Measurements from ENCODE around the gene DNAJA2.
"Not testable (repeated sequence)": the region's sequence is repeated elsewhere in the genome, so short reads cannot be mapped to it uniquely, and the experiment has no call there.

The DNAJA2 gene

DNA sequence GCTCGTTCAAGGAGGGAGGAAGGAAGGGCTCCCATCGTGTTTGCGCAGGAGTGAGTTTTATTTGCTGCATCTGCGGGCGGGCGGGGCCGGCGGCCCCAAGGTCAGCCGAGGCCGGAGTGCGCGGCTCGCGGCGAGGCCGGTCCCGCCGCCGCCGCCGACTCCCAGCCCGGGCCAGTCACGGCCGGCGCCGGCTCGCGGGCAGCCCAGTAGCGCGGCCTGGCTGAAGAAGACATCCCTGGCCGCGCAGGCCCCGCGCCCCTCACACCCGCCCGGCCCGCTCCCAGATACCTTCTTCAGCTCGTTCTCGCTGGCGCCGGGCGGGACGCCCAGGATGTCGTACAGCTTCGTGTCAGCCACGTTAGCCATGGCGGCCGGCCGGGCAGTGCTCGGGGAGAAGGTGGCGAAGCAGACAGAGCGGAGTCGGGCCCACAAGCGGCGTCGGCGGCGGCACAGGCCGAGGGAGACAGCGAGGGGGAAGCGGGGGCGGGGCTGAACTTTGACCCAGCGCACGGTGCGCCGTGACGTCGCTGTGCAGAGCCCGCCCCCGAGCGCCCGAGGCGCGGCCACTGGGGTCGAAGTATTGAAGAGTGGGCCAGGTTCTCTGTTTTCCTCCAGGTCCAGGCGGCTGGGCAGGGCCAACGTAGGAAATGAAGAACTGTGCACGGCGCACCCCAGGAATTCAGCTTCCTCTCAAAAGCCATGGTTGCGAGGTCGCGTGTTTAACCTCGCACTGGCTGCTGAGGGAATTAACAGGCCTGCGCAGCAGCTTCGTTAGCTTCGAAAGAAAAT lies at the start of gene DNAJA2:
Gene DNAJA2, minus strand, starts transcription at position 468 of the 789 bp plus-strand sequence. Its CDS starts 102 bp downstream, at position 366.
- DNase-seq (ENCODE audit: low read depth, low spot score): peak; percentile 81

DNA sequence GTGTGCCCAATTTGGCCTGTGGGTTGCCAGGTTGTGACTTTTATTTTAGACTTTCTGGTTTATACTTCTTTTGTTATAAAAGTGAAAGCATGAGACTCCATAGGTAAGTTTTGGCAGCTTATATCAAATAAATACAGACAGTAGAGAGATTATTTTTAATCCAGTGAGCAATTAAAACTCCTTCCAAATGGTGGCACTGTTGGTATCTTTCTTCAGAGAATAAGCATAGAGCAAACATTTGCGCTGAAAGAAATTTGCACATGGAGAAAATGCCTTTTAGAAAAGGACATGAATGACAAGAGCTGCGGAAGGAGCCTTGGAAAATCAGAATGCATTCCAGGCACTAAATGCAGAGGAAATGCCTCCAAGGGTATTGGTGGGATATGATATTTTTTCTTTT lies 46.1 kb upstream of the DNAJA2 start:
- no peak for DNase-seq (ENCODE audit: low read depth, low spot score)

DNA sequence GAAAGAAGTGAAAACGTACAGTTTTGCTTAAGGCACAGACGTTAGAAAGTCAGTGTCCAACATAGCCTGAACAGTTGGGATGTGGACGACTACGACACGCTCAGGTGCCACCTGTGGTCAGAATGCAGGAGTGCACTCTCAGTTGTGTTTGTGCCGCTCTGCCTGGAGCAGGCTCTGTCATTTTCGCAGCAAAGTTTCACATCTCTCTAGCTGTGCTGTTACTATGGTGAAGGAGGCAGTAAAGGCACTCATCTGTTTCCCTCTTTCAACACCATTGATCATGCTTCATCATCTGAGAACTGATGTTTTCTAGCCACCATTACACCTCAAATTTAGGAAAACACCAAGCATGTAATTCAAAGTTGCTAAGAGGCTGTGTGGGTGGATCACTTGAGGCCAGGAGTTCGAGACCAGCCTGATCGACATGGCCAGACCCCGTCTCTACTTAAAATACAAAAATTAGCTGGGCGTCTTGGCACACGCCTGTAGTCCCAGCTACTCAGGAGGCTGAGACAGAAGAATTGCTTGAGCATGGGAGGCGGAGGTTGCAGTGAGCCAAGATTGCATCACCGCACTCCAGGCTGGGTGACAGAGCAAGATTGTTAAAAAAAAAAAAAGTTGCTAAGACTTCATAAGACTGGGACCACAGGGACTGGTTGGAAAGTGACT lies 44.9 kb upstream of the DNAJA2 start:
- DNase-seq (ENCODE audit: low read depth, low spot score): no peak

DNA sequence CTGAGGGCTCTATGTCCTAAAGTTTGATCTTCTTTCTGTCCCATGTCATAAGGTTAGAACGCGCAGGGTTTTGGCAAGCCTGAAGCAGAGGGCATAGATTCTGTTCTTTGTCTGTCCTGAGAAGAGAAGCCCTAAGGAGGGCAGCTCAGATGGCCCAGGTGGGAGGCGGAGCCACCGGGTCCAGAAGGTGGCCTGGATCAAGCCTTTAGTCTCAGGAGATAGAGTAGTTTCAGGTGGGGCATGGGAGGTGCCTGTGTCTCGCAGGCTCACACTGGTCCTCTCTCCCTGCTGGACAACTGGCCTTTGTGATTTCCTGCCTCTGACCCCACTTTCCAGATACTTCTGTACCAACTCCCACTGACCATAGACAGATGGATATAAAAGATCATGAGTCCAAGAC lies 44.2 kb upstream of the DNAJA2 start:
- DNase-seq (ENCODE audit: low read depth, low spot score): no peak

DNA sequence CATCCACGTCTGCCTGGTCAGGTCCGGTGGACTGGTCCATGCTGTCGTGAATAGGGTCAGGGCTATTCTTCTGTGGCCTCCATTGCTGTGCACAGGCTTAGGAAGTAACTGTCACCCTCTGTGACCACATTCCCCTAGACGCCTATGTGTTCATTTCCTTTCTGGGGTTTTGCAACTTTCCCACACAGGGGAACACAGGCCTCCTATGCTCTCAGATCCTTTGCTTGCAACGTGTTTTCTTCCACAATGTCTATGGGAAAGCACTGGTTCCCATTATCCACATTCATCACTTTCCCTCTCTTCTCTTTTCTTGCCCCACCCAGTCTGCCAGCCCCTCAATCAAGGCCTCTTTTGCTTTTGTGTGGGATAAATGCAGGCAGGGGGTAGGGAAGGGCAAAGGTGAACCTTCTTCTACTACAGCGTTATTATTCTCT lies 43.2 kb upstream of the DNAJA2 start:
- DNase-seq (ENCODE audit: low read depth, low spot score): no peak

DNA sequence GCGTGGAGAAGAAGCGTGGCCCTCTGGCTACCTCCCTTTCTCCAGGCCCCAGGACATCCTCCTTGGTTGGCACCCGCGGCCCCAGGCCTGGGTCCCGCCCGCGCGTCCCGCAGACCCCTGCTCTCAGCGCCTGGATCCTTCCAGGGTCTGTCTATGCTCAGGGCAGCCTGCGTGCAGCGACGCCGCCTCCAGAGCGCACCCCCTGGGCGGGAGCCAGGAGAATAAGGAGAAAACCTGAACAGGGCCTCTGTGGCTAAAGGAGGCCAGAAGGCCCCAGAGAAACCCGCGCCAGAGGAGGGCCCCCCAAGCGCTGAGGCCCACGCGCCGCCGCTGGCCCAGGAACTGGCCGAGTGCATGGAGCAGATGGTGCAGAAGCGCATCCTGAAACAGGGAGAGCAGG lies 40.4 kb upstream of the DNAJA2 start:
- no peak for DNase-seq (ENCODE audit: low read depth, low spot score)

DNA sequence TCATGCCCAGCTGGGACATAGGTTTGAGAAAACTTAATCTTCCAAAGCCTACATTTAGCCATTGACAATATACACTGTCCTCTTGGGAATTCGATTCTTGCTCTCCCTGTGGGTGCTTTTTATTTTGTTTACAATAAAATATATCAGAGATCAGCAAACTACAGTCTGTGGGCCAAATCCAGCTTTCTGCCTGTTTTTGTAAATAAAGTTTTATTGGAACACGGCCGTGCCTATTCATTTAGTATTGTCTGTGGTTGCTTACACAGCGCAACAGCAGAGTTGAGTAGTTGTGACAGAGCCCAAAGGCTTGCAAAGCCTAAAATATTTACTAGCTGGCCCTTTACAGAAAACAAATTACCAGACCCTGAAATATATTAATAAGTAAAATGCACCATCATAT lies 39.7 kb upstream of the DNAJA2 start:
- no peak for DNase-seq (ENCODE audit: low read depth, low spot score)

DNA sequence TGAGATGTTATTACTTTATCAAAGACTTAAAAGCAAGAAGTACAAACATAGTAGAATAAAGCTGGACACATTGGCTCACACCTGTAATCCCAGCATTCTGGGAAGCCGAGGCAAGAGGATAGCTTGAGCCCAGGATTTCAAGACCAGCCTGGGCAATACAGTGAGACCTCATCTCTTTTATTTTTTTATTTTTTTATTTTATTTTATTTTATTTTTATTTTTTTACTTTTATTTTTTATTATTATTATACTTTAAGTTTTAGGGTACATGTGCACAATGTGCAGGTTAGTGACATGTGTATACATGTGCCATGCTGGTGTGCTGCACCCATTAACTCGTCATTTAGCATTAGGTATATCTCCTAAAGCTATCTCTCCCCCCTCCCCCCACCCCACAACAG lies 37.3 kb upstream of the DNAJA2 start:
- DNase-seq (ENCODE audit: low read depth, low spot score): not testable (repeated sequence)

DNA sequence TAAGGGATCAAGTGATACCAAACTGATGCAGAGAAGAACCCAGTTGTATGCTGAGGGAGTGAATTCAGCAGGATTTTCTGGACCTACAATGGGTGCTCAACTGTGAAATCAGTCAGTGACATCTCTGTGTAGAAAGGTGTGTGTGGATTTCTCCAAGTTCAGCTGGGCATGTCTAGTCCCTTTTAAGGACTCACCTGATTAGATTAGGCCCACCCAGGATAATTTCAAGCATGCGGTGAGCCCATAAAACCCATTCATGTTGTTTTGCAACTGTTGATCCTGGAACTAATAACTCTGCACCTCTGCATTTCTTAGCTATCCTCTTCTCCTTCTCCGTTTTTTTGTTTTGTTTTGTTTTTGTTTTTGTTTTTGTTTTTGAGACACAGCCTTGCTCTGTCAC lies 35.1 kb upstream of the DNAJA2 start:
- DNase-seq (ENCODE audit: low read depth, low spot score): no peak

DNA sequence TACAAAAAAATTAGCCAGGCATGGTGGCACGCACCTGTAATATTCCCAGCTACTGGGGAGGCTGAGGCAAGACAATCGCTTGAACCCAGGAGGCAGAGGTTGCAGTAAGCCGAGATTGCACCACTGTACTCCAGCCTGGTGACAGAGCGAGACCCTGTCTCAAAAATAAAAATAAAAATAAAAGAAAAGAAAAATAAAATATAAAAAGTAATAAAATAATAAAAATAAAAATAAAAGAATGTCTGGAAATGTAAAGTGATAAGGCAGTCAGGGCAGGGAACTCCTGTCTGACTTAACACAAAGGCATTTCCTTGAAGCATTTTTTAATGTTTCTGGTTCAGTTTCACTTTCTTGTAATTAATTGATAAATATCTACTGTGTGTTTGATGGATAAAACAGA lies 34.7 kb upstream of the DNAJA2 start:
- DNase-seq (ENCODE audit: low read depth, low spot score): no peak

DNA sequence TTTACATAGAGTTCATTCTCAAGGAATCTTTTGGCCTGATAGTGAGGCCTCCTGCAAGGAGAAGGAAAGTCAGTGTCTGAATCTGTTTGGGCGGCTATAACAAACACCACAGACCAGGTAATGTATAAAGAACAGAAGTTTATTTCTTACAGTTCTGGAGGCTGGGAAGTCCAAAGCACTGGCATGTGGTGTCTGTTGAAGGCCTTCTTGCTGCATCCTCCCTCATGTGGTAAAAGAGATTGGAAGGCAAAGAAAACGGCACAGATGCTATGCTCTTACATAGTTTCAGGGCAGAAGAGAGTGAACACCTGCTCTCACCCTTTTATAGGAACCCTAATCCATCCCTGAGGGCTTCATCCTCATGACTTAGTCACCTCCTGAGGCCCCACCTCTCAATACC lies 31.2 kb upstream of the DNAJA2 start:
- DNase-seq (ENCODE audit: low read depth, low spot score): no peak

DNA sequence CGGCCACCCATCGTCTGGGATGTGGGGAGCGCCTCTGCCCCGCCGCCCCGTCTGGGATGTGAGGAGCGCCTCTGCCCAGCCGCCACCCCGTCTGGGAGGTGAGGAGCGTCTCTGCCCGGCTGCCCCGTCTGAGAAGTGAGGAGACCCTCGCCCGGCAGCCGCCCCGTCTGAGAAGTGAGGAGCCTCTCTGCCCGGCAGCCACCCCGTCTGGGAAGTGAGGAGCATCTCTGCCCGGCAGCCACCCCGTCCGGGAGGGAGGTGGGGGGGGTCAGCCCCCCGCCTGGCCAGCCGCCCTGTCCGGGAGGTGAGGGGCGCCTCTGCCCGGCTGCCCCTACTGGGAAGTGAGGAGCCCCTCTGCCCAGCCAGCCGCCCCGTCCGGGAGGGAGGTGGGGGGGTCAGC lies 26.6 kb upstream of the DNAJA2 start:
- DNase-seq (ENCODE audit: low read depth, low spot score): not testable (repeated sequence)

DNA sequence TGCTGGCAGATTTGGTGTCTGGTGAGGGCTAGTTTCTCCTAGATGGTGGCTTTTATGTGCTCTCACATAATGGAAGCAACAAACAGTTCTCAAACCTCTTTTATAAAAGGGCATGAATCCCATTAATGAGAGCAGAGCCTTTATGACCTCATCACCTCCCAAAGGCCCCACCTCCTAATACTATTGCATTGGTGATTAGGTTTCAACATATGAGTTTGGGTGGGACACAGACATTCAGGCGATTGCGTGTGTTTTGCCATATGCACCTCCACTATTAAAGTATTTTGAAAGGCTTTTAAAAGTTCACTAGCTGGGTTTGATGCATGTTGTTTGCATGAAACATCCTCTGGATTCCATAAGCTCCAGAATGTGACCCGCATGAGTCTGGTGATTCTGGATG lies 24.4 kb upstream of the DNAJA2 start:
- DNase-seq (ENCODE audit: low read depth, low spot score): no peak

DNA sequence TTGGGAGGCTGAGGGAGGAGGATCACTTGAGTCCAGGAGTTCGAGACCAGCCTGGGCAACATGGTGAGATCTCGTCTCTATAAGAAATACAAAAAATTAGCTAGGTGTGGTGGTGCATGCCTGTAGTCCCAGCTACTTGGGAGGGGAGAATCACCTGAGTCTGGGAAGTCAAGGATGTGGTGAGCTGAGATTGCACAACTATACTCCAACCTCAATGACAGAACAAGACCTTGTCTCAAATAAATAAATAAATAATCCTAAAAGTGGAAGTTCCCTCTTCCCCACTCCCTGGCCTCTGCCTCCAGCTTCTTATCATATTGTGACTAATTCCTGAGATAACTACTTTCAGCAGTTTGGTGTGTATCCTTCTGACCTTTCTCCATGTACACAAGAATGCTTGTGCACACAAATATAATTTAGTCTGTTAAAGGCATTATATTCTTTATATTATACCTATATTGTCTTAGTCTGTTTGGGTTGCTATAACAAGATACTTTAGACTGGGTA lies 23.5 kb upstream of the DNAJA2 start:
- DNase-seq (ENCODE audit: low read depth, low spot score): no peak

DNA sequence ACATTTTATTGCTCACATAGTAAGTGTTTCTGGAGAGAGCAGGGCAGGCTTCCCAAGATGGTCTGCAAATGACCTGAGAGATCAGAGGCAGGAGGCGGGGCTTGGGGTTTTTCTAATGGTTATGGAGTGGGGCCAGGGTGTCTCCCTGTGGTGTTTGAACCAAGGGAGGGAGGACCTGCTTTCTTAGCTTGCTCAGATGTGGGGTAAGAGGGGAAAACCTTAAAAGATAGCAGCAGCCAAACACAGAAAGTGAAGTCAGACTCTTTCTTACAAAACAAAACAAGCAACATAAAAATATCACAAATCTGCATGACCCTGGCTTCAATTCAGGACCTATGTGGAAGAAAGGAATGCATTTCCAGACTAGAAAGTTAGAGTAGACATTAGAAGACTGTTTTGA lies 22.9 kb upstream of the DNAJA2 start:
- no peak for DNase-seq (ENCODE audit: low read depth, low spot score)

DNA sequence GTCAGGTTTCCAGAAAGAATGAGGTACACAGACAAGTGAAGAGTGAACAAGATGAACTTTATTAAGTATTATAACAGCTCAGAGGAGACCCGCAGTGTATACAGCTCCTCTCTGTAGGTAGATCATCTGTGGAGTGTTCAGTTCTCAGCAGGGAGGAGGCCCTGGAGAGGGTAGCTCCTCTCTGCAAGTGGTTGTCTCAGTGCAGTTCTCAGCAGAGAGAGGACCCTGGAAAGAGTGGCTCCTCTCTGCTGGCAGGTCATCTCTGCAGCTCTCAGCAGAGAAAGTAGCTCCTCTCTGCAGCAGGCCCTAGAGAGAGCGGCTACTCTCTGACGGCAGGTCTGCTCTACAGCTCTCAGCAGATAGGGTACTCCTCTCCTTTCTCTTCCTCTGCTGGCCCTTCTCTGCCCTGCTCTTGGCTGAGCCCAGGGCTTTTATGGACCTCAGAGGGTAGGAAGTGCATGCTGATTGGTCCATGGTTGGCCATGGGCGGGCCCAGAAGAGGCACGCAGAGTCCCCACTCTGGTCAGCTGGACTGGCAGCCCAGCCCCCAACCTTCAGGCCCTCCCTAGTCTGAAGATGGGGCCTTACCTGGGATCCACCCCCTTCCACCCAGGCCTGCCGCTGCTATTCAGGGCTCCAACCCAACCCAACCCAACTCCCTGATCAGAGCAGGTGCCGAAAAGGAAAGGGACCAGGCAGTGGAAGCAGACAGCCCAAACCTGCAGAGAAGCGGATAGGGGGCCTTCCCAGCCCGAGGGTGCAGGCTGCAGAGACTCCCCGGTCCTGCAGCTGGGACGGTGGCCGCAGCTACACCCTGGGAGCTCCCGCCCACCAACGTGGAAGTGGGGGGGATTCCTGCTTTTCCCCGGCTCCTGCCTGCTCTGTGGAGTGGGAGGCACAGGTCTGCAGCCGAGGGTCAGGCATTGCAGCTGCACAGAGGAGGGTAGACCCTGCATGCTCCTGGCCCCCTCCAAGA lies 18.5 kb upstream of the DNAJA2 start:
- no peak for DNase-seq (ENCODE audit: low read depth, low spot score)

DNA sequence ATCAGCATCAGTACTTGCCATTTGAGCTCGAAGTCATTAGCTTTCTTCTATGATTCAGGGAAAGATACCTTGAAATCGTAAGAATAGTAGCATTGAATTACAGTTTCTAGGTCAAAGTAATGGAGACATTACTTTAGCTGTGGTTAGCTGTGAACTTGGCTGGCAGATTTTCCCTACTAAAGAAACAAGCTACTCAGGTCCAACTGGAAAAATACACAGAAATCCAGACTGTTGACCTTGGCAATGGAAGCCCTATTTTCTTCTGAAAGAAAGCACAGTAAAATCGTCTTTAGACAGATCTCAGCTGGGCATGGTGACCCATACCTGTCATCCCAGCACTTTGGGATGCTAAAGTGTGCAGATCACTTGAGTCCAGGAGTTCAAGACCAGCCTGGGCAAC lies 13.4 kb upstream of the DNAJA2 start:
- DNase-seq (ENCODE audit: low read depth, low spot score): no peak

DNA sequence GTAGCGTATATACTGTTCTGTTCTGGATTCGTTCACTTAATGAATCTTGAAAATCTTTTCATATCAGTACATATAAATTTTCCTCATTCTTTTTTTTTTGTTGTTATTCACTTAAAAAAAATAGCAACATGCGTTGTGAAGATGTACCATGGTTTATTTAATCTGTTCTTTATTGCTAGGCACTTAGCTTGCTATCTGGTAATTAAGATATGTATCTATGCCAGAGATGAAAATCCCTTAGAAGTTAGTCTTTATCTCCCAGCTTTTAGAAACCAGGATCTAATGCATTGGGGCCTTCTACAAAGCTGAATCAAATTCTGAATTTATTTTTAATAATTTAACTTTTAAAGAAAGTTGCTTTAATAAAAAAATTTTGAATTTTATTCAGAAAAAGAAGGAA lies 13.0 kb upstream of the DNAJA2 start:
- no peak for DNase-seq (ENCODE audit: low read depth, low spot score)

DNA sequence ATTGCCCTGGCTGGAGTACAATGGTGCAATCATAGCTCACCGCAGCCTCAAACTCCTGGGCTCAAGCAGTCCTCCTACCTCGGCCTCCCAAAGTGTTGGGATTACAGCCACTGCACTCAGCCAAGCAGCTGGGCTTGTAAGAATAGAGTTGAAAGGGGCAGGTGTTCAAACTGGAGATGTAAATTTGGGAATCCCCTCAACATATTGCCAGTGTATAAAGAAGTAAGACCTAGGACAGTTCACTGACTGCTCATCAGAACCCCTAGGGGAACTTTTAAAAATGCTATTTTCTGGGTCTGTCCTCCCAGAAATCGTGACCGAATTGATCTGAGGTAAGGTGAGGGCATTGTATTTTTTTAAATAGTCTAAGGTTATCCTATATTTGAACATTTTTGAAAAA lies 8.9 kb upstream of the DNAJA2 start:
- DNase-seq (ENCODE audit: low read depth, low spot score): no peak

DNA sequence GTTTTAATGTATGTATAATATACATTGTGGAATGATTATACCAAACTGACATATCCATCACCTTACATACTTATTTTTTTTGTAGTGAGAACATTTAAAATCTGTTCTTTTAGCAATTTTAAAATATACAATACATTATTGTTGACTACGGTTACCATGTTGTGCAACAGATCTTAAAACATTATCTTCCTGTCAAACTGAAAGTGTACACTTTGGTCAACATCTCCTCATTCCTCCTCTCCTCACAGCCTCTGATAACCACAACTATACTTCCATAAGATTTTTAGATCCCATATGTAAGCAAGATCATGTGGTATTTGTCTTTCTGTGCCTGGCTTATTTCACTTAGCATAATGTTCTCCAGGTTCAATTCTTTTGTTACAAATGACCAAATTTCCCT lies 7.5 kb upstream of the DNAJA2 start:
- DNase-seq (ENCODE audit: low read depth, low spot score): no peak

DNA sequence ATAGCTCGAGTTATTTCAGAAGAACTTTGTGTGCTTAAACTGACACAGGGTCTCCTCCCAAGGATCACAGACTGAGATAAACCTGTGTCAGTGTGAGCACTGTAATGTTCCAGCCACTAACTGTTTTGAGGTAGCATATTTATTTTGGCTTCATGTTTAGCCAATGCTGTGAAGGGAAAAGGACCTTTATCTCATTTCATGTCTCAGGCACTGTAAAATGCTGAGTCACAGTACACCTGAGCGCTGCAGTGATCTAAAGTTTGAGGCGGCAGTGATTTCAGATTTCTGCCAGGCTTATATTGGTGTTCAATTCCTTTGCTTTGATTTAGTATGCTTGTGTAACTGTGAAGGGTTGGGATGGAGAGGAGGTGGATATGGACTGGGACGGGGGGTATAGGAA lies 3.1 kb upstream of the DNAJA2 start:
- no peak for DNase-seq (ENCODE audit: low read depth, low spot score)

DNA sequence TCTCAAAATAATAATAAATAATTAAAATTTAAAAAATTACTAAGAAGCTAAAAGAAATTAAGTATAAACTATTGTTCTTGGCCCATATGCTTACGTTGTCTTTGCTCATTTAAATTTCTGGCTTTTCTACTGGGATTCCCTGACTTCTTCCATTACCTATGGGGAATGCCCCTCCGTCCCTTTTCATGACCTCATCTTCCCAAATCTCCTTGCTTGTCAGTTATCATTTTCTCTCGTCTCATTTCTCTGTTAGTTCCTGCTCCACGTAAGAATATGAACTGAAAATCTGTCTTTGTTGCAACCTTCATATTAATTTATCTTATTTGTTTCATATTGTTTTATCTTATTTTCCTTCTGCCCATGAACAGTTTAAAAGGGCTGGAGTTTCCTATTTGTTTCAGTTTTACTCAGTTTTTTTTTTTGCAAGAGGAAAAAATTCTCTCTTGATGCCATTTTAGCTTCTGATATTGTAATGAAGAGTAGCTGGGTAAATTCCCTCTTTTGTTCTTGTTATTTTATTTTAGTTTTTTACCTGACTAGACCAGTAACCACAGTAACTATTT lies 2.5 kb upstream of the DNAJA2 start:
- no peak for DNase-seq (ENCODE audit: low read depth, low spot score)
